SK-N-SH treated with all-trans-retinoic acid at 6 μM for 48 hours (cell line): ENCODE data around the gene KRTAP1-5.

ENCODE experiments used
- ARNTL ChIP-seq: fragments of 450-650 bp; formaldehyde crosslinking; IDR thresholded peaks from 2 replicates; pipeline ENCODE4 v1.5.0; 2020; ENCODE audit warnings: low read depth, mild to moderate bottlenecking, moderate library complexity, borderline replicate concordance
- BACH2 ChIP-seq: fragments of 250-450 bp; sonication (Bioruptor Pico); IDR thresholded peaks from 2 replicates; pipeline ENCODE4 v1.9.0; 2021; ENCODE audit warnings: mild to moderate bottlenecking, borderline replicate concordance
- CSDC2 ChIP-seq: fragments of 250-450 bp; sonication (Bioruptor Pico); IDR thresholded peaks from 2 replicates; pipeline ENCODE4 v1.5.0; 2020; ENCODE audit warnings: mild to moderate bottlenecking, moderate library complexity
- ESRRG ChIP-seq: fragments of 250-450 bp; sonication (Bioruptor Pico); IDR thresholded peaks from 2 replicates; pipeline ENCODE4 v1.6.1; 2021; ENCODE audit warnings: mild to moderate bottlenecking
- RARB ChIP-seq: fragments of 250-450 bp; sonication (Bioruptor Pico); IDR thresholded peaks from 2 replicates; pipeline ENCODE4 v1.8.0; 2021; ENCODE audit warnings: mild to moderate bottlenecking, moderate library complexity
- SNAI2 ChIP-seq: fragments of 250-450 bp; sonication (Bioruptor Pico); IDR thresholded peaks from 2 replicates; pipeline ENCODE4 v1.5.0; 2020; ENCODE audit warnings: mild to moderate bottlenecking, moderate library complexity
- ZFP3 ChIP-seq: fragments of 250-450 bp; sonication (Bioruptor Pico); IDR thresholded peaks from 2 replicates; pipeline ENCODE4 v1.5.0; 2020; ENCODE audit warnings: mild to moderate bottlenecking, moderate library complexity
- ZFP30 ChIP-seq: fragments of 450-650 bp; formaldehyde crosslinking; IDR thresholded peaks from 2 replicates; pipeline ENCODE4 v1.5.0; 2022; ENCODE audit warnings: mild to moderate bottlenecking, moderate library complexity
- ZNF565 ChIP-seq: fragments of 450-650 bp; formaldehyde crosslinking; conservative IDR thresholded peaks from 2 replicates; pipeline ENCODE4 v1.5.0; 2020; ENCODE audit warnings: low read depth, mild to moderate bottlenecking, moderate library complexity
- ZNF70 ChIP-seq: fragments of 450-650 bp; formaldehyde crosslinking; IDR thresholded peaks from 2 replicates; pipeline ENCODE4 v1.5.0; 2020; ENCODE audit warnings: mild to moderate bottlenecking, moderate library complexity
- TF ChIP-seq, protein P1 (sequence below): fragments of 250-450 bp; sonication (Bioruptor Pico); IDR thresholded peaks from 2 replicates; pipeline ENCODE4 v1.5.1; 2020; ENCODE audit warnings: low read depth, mild to moderate bottlenecking, moderate library complexity
- TF ChIP-seq, protein P2 (sequence below): fragments of 250-450 bp; sonication (Bioruptor Pico); IDR thresholded peaks from 2 replicates; pipeline ENCODE4 v1.8.0; 2020; ENCODE audit warnings: mild to moderate bottlenecking, moderate library complexity, borderline replicate concordance
- TF ChIP-seq, protein P3 (sequence below): fragments of 250-450 bp; sonication (Bioruptor Pico); IDR thresholded peaks from 2 replicates; pipeline ENCODE4 v1.5.1; 2021; ENCODE audit warnings: mild to moderate bottlenecking, moderate library complexity

DNA sequence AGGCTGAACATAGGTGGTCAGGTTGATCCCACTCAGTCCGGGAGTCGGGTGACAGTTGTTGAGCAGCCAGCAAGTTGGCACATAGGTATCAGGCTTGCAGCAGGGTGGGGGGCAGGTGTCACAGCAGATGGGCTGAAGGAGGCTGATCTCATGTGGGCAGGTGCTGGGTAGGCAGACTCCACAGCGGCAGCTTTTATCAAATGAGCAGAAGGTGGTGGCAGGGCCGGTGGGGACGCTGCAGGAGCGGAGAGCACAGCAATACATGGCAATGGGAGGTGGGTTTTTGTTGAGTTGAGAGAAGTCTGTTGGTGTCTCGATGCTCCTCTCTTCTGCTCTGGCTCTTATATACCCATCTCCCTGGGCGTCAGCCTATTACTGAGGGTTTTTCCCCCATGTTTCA is 18.2 kb downstream of the KRTAP1-5 start, which contains the start of gene KRTAP3-1:
- no peak for TF ChIP-seq ZFP30 (CRISPR knock-in tag)
- no peak for TF ChIP-seq CSDC2 (CRISPR knock-in tag)
- TF ChIP-seq, protein P1, sequence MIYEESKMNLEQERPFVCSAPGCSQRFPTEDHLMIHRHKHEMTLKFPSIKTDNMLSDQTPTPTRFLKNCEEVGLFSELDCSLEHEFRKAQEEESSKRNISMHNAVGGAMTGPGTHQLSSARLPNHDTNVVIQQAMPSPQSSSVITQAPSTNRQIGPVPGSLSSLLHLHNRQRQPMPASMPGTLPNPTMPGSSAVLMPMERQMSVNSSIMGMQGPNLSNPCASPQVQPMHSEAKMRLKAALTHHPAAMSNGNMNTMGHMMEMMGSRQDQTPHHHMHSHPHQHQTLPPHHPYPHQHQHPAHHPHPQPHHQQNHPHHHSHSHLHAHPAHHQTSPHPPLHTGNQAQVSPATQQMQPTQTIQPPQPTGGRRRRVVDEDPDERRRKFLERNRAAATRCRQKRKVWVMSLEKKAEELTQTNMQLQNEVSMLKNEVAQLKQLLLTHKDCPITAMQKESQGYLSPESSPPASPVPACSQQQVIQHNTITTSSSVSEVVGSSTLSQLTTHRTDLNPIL (CRISPR knock-in tag): no peak
- TF ChIP-seq, protein P2, sequence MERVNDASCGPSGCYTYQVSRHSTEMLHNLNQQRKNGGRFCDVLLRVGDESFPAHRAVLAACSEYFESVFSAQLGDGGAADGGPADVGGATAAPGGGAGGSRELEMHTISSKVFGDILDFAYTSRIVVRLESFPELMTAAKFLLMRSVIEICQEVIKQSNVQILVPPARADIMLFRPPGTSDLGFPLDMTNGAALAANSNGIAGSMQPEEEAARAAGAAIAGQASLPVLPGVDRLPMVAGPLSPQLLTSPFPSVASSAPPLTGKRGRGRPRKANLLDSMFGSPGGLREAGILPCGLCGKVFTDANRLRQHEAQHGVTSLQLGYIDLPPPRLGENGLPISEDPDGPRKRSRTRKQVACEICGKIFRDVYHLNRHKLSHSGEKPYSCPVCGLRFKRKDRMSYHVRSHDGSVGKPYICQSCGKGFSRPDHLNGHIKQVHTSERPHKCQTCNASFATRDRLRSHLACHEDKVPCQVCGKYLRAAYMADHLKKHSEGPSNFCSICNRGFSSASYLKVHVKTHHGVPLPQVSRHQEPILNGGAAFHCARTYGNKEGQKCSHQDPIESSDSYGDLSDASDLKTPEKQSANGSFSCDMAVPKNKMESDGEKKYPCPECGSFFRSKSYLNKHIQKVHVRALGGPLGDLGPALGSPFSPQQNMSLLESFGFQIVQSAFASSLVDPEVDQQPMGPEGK: no peak
- no peak for TF ChIP-seq ESRRG (CRISPR knock-in tag)
- TF ChIP-seq ZNF70: no peak
- no peak for TF ChIP-seq ZNF565
- TF ChIP-seq BACH2 (CRISPR knock-in tag): no peak
- TF ChIP-seq, protein P3, sequence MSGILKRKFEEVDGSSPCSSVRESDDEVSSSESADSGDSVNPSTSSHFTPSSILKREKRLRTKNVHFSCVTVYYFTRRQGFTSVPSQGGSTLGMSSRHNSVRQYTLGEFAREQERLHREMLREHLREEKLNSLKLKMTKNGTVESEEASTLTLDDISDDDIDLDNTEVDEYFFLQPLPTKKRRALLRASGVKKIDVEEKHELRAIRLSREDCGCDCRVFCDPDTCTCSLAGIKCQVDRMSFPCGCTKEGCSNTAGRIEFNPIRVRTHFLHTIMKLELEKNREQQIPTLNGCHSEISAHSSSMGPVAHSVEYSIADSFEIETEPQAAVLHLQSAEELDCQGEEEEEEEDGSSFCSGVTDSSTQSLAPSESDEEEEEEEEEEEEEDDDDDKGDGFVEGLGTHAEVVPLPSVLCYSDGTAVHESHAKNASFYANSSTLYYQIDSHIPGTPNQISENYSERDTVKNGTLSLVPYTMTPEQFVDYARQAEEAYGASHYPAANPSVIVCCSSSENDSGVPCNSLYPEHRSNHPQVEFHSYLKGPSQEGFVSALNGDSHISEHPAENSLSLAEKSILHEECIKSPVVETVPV: no peak
- no peak for TF ChIP-seq ARNTL
- TF ChIP-seq ZFP3 (CRISPR knock-in tag): no peak
- no peak for TF ChIP-seq RARB
- TF ChIP-seq SNAI2: no peak
